HG02798 (cell line): ENCODE data around the gene METTL25.
A peak's percentile ranks its signal among the peaks of the same experiment; 100 is the strongest.

ENCODE experiments used
- ATAC-seq: cut with Tn5 transposase; IDR thresholded peaks from one replicate; pipeline ENCODE4 v1.9.1; 2021; ENCODE audit warnings: mild to moderate bottlenecking; ENCODE audit not compliant: unreplicated experiment, poor library complexity

The METTL25 gene

DNA sequence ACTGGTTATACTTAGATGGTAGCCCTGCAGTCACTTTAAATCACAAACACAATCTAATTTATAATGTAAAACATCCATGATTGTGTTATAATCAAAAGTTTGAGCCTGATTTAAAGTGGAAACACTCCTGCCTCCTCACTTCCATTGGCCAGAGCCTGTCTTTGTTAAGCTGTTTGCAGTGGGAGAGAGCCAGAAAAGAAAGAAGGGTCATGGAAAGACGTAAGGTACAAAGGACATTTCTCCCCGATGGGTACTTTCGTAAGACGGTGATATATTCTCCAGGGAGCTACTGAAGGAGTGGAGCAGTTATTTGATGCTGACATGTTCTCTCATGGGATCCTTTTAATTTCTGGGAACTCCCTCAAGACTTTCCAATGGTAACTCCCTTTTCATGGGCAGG is 164.0 kb downstream of the METTL25 start:
- no peak for ATAC-seq

DNA sequence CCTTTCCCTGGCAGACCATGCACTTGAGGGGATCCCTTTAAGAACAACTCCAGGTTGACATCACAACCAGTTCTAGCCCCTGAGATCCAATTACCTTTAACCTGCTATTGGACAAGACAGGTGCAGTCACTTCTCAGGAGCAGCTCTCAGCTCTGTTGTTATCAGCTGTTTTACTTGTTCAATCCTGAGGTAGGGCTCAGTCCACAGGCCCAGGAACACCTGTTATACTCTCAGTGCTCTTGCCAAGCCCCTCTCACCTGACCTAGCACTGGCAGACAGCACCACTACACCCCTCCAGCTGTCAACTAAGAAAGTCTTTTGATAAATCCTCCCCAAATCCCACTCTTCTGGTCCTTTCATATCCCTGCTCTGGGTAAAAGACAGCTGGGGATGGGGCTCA is 164.4 kb downstream of the METTL25 start:
- no peak for ATAC-seq

DNA sequence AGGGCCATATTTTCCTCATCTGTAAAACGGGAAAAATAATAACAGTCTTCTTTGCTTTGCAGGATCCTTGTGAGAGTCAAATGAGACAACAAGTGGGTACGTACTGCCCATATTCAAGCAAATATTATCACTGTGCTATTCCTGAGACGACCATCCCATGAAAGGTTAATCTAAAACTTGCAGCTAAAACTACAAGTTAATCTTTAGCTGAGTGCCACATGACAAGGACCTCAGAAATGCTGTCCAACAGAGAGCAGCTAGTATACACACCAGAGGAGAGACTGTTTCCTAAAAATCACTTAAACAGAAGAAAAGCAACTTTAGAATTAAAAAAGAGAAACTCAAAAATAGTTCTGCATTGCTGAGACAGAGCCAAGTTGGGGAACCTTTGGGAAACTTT is 165.7 kb downstream of the METTL25 start:
- ATAC-seq = peak; percentile 58

DNA sequence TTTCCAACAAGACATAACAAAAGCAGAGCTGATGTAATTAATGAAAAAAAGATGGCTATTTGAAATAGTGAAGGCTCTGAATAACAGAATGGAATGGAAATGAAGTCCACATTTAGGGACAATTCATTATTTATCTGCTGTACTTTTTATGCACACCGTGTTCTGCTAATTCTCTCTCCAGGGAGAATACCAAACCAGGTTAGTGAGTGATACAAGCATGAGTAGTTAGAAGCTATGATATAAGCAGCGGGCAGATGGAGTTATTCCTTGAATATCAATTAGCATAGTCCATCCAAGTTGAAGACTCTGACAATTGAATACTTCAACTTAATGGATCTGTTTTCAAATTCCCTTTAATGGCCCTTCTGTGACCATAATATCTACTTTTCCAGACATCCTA is 166.3 kb downstream of the METTL25 start:
- ATAC-seq = no peak

DNA sequence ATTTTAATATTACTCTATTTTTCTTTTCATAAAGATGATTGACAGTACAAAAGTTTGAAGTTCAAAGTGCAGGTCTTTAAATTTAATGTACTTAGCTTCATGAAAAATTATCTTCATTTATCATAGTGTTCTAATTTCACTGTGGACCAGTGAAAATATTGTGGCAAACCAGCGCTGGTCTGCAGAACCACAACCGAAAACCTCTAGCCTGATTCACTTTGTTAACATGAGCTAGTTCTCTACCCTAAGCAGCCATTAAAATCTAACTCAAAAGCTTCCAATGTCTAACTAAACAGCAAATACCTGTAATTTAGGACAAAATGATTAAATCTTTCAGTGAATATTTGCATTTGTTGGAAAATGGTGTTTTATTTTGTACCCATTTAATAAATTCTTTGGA is 167.3 kb downstream of the METTL25 start:
- ATAC-seq = no peak

DNA sequence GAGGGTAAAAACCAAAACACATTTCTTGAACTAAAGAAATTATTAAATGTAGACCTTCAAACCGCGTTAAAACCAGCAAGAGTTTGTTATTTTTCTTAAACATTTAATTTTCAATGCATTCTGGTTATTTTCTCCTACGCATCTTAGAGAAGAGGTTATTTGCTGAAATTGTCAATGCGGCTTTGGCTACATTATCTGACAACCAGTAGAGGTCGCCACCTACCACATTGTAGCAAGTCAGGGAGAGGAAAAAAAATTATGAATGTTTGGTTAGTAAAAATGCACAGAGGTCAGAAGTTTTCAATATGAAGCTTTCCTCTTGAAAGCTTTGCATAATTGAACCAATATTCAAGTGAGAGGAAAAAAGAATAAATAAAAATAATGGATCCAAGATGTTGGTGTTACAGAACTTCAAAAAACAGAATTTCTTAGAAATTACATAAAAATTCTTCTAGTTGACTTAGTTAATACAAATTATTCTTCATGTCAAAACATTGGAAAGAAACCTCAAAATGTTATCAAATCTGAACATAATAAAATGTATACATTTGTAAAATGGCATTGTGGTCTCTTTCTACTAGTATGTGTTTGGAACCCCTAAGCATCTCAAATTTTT is 168.9 kb downstream of the METTL25 start:
- peak; percentile 63 for ATAC-seq
